PC-9 (cell line): ENCODE measurements around the gene GSTA4.

Source experiments
- EZH2 ChIP-seq: fragments of 200-600 bp; sonication (generic); IDR thresholded peaks from 2 replicates; pipeline ENCODE4 v1.8.0; 2017; ENCODE audit warnings: antibody characterized with exemption, low read depth
- TF ChIP-seq, protein P1 (sequence below): fragments of 200-600 bp; sonication (generic); conservative IDR thresholded peaks from 2 replicates; pipeline ENCODE4 v1.6.1; 2017; ENCODE audit warnings: mixed run types, antibody characterized with exemption, mild to moderate bottlenecking, moderate library complexity

DNA sequence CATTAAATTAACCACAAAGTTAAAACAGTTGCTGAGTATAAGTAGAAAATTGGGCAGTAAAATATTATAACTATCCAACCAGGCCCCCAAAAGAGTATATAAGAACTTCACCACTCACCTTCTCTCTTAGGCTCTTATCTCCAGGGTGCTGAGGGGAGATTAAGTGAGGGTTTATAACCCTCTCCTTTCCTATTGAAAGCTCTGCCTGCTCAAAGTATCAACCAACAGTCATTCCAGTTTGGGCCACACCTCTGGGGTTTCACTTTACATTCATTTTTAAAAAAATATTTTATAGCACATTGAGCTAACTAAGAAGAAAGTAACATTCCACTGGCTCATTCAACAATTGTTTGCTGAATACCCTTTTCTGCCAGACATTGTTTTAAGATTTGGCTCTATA lies 22.1 kb downstream of the GSTA4 start:
- TF ChIP-seq, protein P1, sequence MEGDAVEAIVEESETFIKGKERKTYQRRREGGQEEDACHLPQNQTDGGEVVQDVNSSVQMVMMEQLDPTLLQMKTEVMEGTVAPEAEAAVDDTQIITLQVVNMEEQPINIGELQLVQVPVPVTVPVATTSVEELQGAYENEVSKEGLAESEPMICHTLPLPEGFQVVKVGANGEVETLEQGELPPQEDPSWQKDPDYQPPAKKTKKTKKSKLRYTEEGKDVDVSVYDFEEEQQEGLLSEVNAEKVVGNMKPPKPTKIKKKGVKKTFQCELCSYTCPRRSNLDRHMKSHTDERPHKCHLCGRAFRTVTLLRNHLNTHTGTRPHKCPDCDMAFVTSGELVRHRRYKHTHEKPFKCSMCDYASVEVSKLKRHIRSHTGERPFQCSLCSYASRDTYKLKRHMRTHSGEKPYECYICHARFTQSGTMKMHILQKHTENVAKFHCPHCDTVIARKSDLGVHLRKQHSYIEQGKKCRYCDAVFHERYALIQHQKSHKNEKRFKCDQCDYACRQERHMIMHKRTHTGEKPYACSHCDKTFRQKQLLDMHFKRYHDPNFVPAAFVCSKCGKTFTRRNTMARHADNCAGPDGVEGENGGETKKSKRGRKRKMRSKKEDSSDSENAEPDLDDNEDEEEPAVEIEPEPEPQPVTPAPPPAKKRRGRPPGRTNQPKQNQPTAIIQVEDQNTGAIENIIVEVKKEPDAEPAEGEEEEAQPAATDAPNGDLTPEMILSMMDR, result no peak
- TF ChIP-seq EZH2, result no peak
